SK-N-SH treated with all-trans-retinoic acid at 6 μM for 48 hours (cell line): ENCODE results near the gene ADAM8.

ENCODE experiments used
- ATAC-seq: fragments of 200-7000 bp; cut with Tn5 transposase; 3 replicates; pipeline ENCODE4 v1.9.1; 2020; ENCODE audit warnings: mild to moderate bottlenecking, moderate library complexity
- ARNTL ChIP-seq: fragments of 450-650 bp; formaldehyde crosslinking; IDR thresholded peaks from 2 replicates; pipeline ENCODE4 v1.5.0; 2020; ENCODE audit warnings: low read depth, mild to moderate bottlenecking, moderate library complexity, borderline replicate concordance
- CSDC2 ChIP-seq: fragments of 250-450 bp; sonication (Bioruptor Pico); IDR thresholded peaks from 2 replicates; pipeline ENCODE4 v1.5.0; 2020; ENCODE audit warnings: mild to moderate bottlenecking, moderate library complexity
- ESRRG ChIP-seq: fragments of 250-450 bp; sonication (Bioruptor Pico); IDR thresholded peaks from 2 replicates; pipeline ENCODE4 v1.6.1; 2021; ENCODE audit warnings: mild to moderate bottlenecking
- GLIS3 ChIP-seq: fragments of 250-450 bp; sonication (Bioruptor Pico); IDR thresholded peaks from 2 replicates; pipeline ENCODE4 v1.5.0; 2020; ENCODE audit warnings: mild to moderate bottlenecking, moderate library complexity
- ISL1 ChIP-seq: fragments of 250-450 bp; sonication (Bioruptor Pico); IDR thresholded peaks from 2 replicates; pipeline ENCODE4 v2.1.2; 2022; ENCODE audit warnings: mild to moderate bottlenecking, moderate library complexity
- OSR1 ChIP-seq: fragments of 250-450 bp; sonication (Bioruptor Pico); IDR thresholded peaks from 2 replicates; pipeline ENCODE4 v1.8.0; 2022; ENCODE audit warnings: moderate library complexity, mild to moderate bottlenecking, inconsistent platforms
- PPARA ChIP-seq: fragments of 250-450 bp; sonication (Bioruptor Pico); IDR thresholded peaks from 2 replicates; pipeline ENCODE4 v1.5.0; 2020; ENCODE audit warnings: mild to moderate bottlenecking, borderline replicate concordance
- RARB ChIP-seq: fragments of 250-450 bp; sonication (Bioruptor Pico); IDR thresholded peaks from 2 replicates; pipeline ENCODE4 v1.8.0; 2021; ENCODE audit warnings: mild to moderate bottlenecking, moderate library complexity
- SNAI2 ChIP-seq: fragments of 250-450 bp; sonication (Bioruptor Pico); IDR thresholded peaks from 2 replicates; pipeline ENCODE4 v1.5.0; 2020; ENCODE audit warnings: mild to moderate bottlenecking, moderate library complexity
- TCF4 ChIP-seq: fragments of 250-450 bp; sonication (Bioruptor Pico); IDR thresholded peaks from 2 replicates; pipeline ENCODE4 v1.8.0; 2021; ENCODE audit warnings: mild to moderate bottlenecking, moderate library complexity, borderline replicate concordance
- TOX ChIP-seq: fragments of 250-450 bp; sonication (Bioruptor Pico); IDR thresholded peaks from 2 replicates; pipeline ENCODE4 v1.8.0; 2021; ENCODE audit warnings: mild to moderate bottlenecking, moderate library complexity, borderline replicate concordance
- ZC3H10 ChIP-seq: fragments of 250-450 bp; sonication (Bioruptor Pico); IDR thresholded peaks from 2 replicates; pipeline ENCODE4 v1.5.1; 2021; ENCODE audit warnings: mild to moderate bottlenecking, moderate library complexity
- ZFP3 ChIP-seq: fragments of 250-450 bp; sonication (Bioruptor Pico); IDR thresholded peaks from 2 replicates; pipeline ENCODE4 v1.5.0; 2020; ENCODE audit warnings: mild to moderate bottlenecking, moderate library complexity
- ZFP30 ChIP-seq: fragments of 450-650 bp; formaldehyde crosslinking; IDR thresholded peaks from 2 replicates; pipeline ENCODE4 v1.5.0; 2022; ENCODE audit warnings: mild to moderate bottlenecking, moderate library complexity
- ZNF565 ChIP-seq: fragments of 450-650 bp; formaldehyde crosslinking; conservative IDR thresholded peaks from 2 replicates; pipeline ENCODE4 v1.5.0; 2020; ENCODE audit warnings: low read depth, mild to moderate bottlenecking, moderate library complexity
- ZNF70 ChIP-seq: fragments of 450-650 bp; formaldehyde crosslinking; IDR thresholded peaks from 2 replicates; pipeline ENCODE4 v1.5.0; 2020; ENCODE audit warnings: mild to moderate bottlenecking, moderate library complexity
- ZNF8 ChIP-seq: fragments of 450-650 bp; formaldehyde crosslinking; IDR thresholded peaks from 2 replicates; pipeline ENCODE4 v1.5.0; 2020; ENCODE audit warnings: mild to moderate bottlenecking, moderate library complexity
- TF ChIP-seq, protein P1 (sequence below): fragments of 250-450 bp; sonication (Bioruptor Pico); IDR thresholded peaks from 2 replicates; pipeline ENCODE4 v1.8.0; 2020; ENCODE audit warnings: mild to moderate bottlenecking, moderate library complexity, borderline replicate concordance
- TF ChIP-seq, protein P2 (sequence below): fragments of 250-450 bp; sonication (Bioruptor Pico); IDR thresholded peaks from 2 replicates; pipeline ENCODE4 v1.5.1; 2021; ENCODE audit warnings: mild to moderate bottlenecking, moderate library complexity
- TF ChIP-seq, protein P3 (sequence below): fragments of 250-450 bp; sonication (Bioruptor Pico); IDR thresholded peaks from 2 replicates; pipeline ENCODE4 v1.5.1; 2020; ENCODE audit warnings: low read depth, mild to moderate bottlenecking, moderate library complexity
- TF ChIP-seq, protein P4 (sequence below): fragments of 250-450 bp; sonication (Bioruptor Pico); IDR thresholded peaks from 2 replicates; pipeline ENCODE4 v1.8.0; 2021; ENCODE audit warnings: low read depth, mild to moderate bottlenecking, moderate library complexity, borderline replicate concordance
- TF ChIP-seq, protein P5 (sequence below): fragments of 250-450 bp; sonication (Bioruptor Pico); IDR thresholded peaks from 2 replicates; pipeline ENCODE4 v1.5.0; 2020; ENCODE audit warnings: mild to moderate bottlenecking, moderate library complexity

The ADAM8 gene

DNA sequence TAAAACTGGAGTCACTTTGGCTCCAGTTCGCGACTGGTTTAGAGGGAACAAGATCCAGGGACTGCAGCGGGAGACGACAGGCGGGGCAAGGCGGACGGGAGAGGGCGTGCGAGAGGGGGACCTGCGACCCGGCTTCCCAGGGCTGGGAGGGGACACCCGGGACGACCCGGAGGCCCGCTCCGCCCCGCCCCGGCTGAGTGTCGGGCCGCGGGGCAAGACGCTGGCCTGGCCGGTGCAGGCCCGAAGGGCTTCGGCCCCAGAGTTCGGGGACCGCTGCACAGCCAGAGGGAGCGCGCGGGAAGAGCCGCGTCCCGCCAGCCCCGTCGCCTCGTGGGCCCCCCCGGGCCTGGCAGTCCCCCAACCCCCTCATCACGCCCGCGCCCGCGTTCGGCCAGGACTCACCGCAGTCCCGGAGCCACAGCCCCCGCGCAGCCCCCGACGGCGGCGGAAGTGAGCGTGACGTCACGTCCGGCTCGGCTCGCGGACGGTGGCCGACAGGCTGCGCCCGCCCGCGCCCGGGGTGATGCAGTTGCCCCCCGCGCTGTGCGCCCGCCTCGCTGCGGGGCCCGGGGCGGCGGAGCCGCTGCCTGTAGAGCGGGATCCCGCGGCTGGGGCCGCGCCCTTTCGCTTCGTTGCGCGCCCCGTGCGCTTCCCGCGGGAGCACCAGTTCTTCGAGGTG is 31.9 kb upstream of the ADAM8 start, which contains the start of the genes TUBGCP2 and ZNF511:
TSS of gene TUBGCP2 (minus strand) at position 452 of the 679 bp plus-strand sequence. CDS start 5,931 bp downstream, outside the sequence.
TSS of gene ZNF511 (plus strand) at position 494 of the 679 bp plus-strand sequence. CDS start at position 524, 30 bp downstream.
- ATAC-seq: peak; percentile 78
- TF ChIP-seq SNAI2 (CRISPR knock-in tag) (peak; percentile 19; the same call in 1 of the 2 replicates), ESRRG (no peak), ZNF8 (CRISPR knock-in tag) (no peak)
- TF ChIP-seq, protein P1, sequence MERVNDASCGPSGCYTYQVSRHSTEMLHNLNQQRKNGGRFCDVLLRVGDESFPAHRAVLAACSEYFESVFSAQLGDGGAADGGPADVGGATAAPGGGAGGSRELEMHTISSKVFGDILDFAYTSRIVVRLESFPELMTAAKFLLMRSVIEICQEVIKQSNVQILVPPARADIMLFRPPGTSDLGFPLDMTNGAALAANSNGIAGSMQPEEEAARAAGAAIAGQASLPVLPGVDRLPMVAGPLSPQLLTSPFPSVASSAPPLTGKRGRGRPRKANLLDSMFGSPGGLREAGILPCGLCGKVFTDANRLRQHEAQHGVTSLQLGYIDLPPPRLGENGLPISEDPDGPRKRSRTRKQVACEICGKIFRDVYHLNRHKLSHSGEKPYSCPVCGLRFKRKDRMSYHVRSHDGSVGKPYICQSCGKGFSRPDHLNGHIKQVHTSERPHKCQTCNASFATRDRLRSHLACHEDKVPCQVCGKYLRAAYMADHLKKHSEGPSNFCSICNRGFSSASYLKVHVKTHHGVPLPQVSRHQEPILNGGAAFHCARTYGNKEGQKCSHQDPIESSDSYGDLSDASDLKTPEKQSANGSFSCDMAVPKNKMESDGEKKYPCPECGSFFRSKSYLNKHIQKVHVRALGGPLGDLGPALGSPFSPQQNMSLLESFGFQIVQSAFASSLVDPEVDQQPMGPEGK (CRISPR knock-in tag): no peak
- TF ChIP-seq, all 23 proteins: peak for 1

DNA sequence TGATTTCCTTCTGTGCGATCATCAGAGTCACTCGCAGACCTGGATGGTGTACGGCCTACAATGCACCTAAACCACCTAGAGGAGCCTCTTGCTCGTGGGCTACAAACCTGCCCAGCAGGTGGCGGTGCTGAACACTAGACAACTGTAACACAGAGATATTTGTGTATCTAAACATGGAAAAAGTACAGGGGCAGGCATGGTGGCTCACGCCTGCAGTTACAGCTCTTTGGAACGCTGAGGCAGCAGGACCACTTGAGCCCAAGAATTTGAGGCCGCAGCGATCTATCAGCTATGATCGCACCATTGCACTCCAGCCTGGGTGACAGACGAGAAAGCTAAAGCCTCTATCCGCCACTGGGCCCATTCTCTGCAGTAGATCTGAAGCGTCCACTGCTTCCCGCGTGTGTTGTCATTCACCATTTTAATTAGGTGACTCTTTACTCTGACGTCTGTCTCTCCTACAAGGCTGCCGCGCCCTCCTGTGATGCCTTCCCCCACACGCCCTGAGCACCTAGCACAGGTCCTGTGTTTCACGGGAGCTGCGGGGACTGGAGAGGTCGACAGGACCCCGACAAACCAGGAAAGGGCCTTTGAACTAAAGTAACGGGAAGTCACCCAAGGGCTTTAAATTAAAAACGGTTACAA is 31.2 kb upstream of the ADAM8 start:
- ATAC-seq: peak; percentile 71
- TF ChIP-seq, protein P2, sequence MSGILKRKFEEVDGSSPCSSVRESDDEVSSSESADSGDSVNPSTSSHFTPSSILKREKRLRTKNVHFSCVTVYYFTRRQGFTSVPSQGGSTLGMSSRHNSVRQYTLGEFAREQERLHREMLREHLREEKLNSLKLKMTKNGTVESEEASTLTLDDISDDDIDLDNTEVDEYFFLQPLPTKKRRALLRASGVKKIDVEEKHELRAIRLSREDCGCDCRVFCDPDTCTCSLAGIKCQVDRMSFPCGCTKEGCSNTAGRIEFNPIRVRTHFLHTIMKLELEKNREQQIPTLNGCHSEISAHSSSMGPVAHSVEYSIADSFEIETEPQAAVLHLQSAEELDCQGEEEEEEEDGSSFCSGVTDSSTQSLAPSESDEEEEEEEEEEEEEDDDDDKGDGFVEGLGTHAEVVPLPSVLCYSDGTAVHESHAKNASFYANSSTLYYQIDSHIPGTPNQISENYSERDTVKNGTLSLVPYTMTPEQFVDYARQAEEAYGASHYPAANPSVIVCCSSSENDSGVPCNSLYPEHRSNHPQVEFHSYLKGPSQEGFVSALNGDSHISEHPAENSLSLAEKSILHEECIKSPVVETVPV (CRISPR knock-in tag): no peak
- no peak for TF ChIP-seq ESRRG
- TF ChIP-seq ZNF70 (CRISPR knock-in tag): no peak
- TF ChIP-seq ZFP30 (CRISPR knock-in tag): no peak
- no peak for TF ChIP-seq ISL1 (CRISPR knock-in tag)
- no peak for TF ChIP-seq OSR1 (CRISPR knock-in tag)
- no peak for TF ChIP-seq ZC3H10 (CRISPR knock-in tag)
- TF ChIP-seq, protein P3, sequence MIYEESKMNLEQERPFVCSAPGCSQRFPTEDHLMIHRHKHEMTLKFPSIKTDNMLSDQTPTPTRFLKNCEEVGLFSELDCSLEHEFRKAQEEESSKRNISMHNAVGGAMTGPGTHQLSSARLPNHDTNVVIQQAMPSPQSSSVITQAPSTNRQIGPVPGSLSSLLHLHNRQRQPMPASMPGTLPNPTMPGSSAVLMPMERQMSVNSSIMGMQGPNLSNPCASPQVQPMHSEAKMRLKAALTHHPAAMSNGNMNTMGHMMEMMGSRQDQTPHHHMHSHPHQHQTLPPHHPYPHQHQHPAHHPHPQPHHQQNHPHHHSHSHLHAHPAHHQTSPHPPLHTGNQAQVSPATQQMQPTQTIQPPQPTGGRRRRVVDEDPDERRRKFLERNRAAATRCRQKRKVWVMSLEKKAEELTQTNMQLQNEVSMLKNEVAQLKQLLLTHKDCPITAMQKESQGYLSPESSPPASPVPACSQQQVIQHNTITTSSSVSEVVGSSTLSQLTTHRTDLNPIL (CRISPR knock-in tag): no peak
- TF ChIP-seq, protein P4, sequence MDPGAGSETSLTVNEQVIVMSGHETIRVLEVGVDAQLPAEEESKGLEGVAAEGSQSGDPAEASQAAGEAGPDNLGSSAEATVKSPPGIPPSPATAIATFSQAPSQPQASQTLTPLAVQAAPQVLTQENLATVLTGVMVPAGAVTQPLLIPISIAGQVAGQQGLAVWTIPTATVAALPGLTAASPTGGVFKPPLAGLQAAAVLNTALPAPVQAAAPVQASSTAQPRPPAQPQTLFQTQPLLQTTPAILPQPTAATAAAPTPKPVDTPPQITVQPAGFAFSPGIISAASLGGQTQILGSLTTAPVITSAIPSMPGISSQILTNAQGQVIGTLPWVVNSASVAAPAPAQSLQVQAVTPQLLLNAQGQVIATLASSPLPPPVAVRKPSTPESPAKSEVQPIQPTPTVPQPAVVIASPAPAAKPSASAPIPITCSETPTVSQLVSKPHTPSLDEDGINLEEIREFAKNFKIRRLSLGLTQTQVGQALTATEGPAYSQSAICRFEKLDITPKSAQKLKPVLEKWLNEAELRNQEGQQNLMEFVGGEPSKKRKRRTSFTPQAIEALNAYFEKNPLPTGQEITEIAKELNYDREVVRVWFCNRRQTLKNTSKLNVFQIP (CRISPR knock-in tag): no peak
- TF ChIP-seq ZFP3 (CRISPR knock-in tag): no peak
- TF ChIP-seq GLIS3: no peak
- no peak for TF ChIP-seq TCF4 (CRISPR knock-in tag)
- no peak for TF ChIP-seq PPARA (CRISPR knock-in tag)
- TF ChIP-seq ZNF8 (CRISPR knock-in tag): no peak
- TF ChIP-seq ZNF565: no peak

DNA sequence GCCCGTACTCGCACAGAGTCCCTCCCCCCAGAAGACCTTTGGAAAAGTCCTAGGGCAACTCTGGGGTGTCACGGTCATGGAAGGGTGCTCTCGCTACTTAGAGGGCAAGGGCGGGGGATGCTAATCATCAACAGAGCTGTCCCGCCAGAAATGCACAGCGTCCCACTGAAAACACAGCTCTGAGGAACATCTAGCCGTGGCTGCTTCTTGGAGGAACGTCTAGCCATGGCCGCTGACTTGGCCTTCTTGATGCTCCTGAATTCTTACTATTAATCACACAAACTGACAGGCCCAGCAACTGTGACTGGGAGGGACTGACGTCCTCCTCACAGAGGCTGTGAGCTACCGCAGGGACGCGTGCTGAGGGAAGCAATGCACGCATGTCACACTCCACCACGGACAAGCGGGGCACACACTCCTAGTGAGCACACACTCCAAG is 30.3 kb upstream of the ADAM8 start:
- TF ChIP-seq ISL1 (CRISPR knock-in tag) (no peak), SNAI2 (CRISPR knock-in tag) (no peak), ZC3H10 (CRISPR knock-in tag) (no peak), PPARA (CRISPR knock-in tag) (no peak), ESRRG (no peak), ZNF8 (CRISPR knock-in tag) (no peak), ARNTL (no peak), GLIS3 (no peak), ZFP3 (CRISPR knock-in tag) (no peak), RARB (CRISPR knock-in tag) (no peak), CSDC2 (CRISPR knock-in tag) (no peak), TOX (no peak)
- TF ChIP-seq, protein P5, sequence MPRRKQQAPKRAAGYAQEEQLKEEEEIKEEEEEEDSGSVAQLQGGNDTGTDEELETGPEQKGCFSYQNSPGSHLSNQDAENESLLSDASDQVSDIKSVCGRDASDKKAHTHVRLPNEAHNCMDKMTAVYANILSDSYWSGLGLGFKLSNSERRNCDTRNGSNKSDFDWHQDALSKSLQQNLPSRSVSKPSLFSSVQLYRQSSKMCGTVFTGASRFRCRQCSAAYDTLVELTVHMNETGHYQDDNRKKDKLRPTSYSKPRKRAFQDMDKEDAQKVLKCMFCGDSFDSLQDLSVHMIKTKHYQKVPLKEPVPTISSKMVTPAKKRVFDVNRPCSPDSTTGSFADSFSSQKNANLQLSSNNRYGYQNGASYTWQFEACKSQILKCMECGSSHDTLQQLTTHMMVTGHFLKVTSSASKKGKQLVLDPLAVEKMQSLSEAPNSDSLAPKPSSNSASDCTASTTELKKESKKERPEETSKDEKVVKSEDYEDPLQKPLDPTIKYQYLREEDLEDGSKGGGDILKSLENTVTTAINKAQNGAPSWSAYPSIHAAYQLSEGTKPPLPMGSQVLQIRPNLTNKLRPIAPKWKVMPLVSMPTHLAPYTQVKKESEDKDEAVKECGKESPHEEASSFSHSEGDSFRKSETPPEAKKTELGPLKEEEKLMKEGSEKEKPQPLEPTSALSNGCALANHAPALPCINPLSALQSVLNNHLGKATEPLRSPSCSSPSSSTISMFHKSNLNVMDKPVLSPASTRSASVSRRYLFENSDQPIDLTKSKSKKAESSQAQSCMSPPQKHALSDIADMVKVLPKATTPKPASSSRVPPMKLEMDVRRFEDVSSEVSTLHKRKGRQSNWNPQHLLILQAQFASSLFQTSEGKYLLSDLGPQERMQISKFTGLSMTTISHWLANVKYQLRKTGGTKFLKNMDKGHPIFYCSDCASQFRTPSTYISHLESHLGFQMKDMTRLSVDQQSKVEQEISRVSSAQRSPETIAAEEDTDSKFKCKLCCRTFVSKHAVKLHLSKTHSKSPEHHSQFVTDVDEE (CRISPR knock-in tag): no peak
- TF ChIP-seq, protein P2 (CRISPR knock-in tag): no peak
- TF ChIP-seq, protein P3 (CRISPR knock-in tag): no peak
- ATAC-seq: no peak
